Gastroesophageal sphincter (tissue), 3 donors: ENCODE data around the gene RDH16.

Source experiments
- CTCF ChIP-seq, 4 experiments: fragments of 200-600 bp in 2 of 4; fragments of 450-650 bp in 2 of 4; sonication (generic) in 1 of 4; IDR thresholded peaks; one replicate each; pipeline ENCODE4 v1.5.1; 2017 to 2019; ENCODE audit warnings: antibody characterized with exemption in 4 of 4, mild to moderate bottlenecking in 2 of 4, moderate library complexity in 2 of 4
- EP300 ChIP-seq: sonication (generic); formaldehyde crosslinking; IDR thresholded peaks from one replicate; pipeline ENCODE4 v1.6.1; 2017; ENCODE audit warnings: antibody characterized with exemption, mild to moderate bottlenecking

- TF ChIP-seq CTCF (IDR thresholded peaks at IDR 0.05) (no peak), EP300 (no peak)
Measured at GRCh38 chr12:56993346-56993745, 35.9 kb upstream of the RDH16 start.
